Esophagus squamous epithelium (tissue), 5 donors: Measurements from ENCODE around the gene AMZ2. TPM values are rescaled to one million over a fixed set of nuclear protein-coding genes. Genes with fewer than 3 reads are reported as not detected.
"Not testable (repeated sequence)": the region's sequence is repeated elsewhere in the genome, so short reads cannot be mapped to it uniquely, and the experiment has no call there.

Experiments
- DNase-seq: peaks from one replicate; lab custom pipeline; 2025; lab: John Stamatoyannopoulos, UW
- H3K27ac ChIP-seq, 4 donors: fragments of 200-600 bp; sonication (generic); one replicate each; pipeline ENCODE4 v1.5.1; 2016 to 2019; ENCODE audit warnings: mild to moderate bottlenecking in 1 of 4
- H3K27me3 ChIP-seq, 4 donors: fragments of 200-600 bp; sonication (generic); 1 replicate in 3 of 4; 2 replicates in 1 of 4; pipeline versions ENCODE4 v1.5.1 to v1.6.0; 2017 to 2021; ENCODE audit warnings: antibody characterized with exemption in 1 of 4
- H3K36me3 ChIP-seq, 3 donors: fragments of 200-600 bp; sonication (generic); one replicate each; pipeline ENCODE4 v1.5.1; 2016 to 2019
- H3K4me1 ChIP-seq, 3 donors: fragments of 200-600 bp; sonication (generic); one replicate each; pipeline ENCODE4 v1.5.1; 2017 to 2019
- H3K4me3 ChIP-seq, 4 donors: fragments of 200-600 bp; sonication (generic); 1 replicate in 3 of 4; 2 replicates in 1 of 4; pipeline ENCODE4 v1.5.1; 2016 to 2019; ENCODE audit warnings: mild to moderate bottlenecking in 2 of 4, moderate library complexity in 1 of 4
- H3K9me3 ChIP-seq, 3 donors: fragments of 200-600 bp; sonication (generic); one replicate each; pipeline ENCODE4 v1.5.1; 2016 to 2019
- CTCF ChIP-seq, 6 experiments: fragments of 450-650 bp in 4 of 6; fragments of 200-600 bp in 2 of 6; sonication (generic) in 2 of 6; IDR thresholded peaks; one replicate each; pipeline ENCODE4 v1.5.1; 2016 to 2019; ENCODE audit warnings: antibody characterized with exemption in 6 of 6, mild to moderate bottlenecking in 4 of 6, moderate library complexity in 4 of 6
- POLR2A ChIP-seq, 4 donors: fragments of 450-650 bp; IDR thresholded peaks; one replicate each; pipeline ENCODE4 v1.6.1; 2017; ENCODE audit warnings: antibody characterized with exemption in 4 of 4, mild to moderate bottlenecking in 4 of 4, moderate library complexity in 3 of 4
- WGBS, 2 donors: methylation state at CpG; one replicate each; pipeline ENCODE4 v1.1.5; 2018; 5-methylcytosine and 5-hydroxymethylcytosine counted together
- intact Hi-C: fragments of 100-400 bp; cut with DNase I; formaldehyde crosslinking; loops from one replicate; pipeline ENCODE4 v1.15.0; 2022
- total RNA-seq, 4 donors: library from RNA; depleted of rRNA; stranded (reverse); fragments of >200 nt; gene quantifications; one replicate each; pipeline ENCODE4 v1.1.0, GENCODE V29; 2016
- donor health status: DM: yes; HTN: yes; CAD: no.

The AMZ2 gene
- total RNA-seq, 4 donors from 2014 or later = 13.7 to 47.7 (median 35.1) TPM

GRCh38 chr17:68200689-68201417 lies 47.0 kb upstream of the AMZ2 start:
- peaks cover 2 to 57% (median 12%) of the 10 kb centered on the region in 4 donors for H3K27me3 ChIP-seq
- no peaks in the 10 kb centered on the region for H3K36me3 ChIP-seq
- 0 to 2% methylated on average over 6 to 10 of the region's 31 CpGs for WGBS, 2 donors
- no peak overlapping the region for H3K27ac ChIP-seq
- no peaks in the 10 kb centered on the region for H3K9me3 ChIP-seq
- peaks cover 44 to 66% (median 54%) of the 10 kb centered on the region in 3 donors for H3K4me1 ChIP-seq
- no peak for DNase-seq
- intact Hi-C loops = no loop called here
- H3K4me3 ChIP-seq = peak overlapping the region in 3 of 4 donors; percentile 20 to 63 (median 51)
- TF ChIP-seq POLR2A (IDR thresholded peaks at IDR 0.05) (no peak), CTCF (IDR thresholded peaks at IDR 0.05) (peak; percentile 80 to 96 (median 90))

- intact Hi-C loops, H3K4me3 ChIP-seq, H3K27ac ChIP-seq, DNase-seq, H3K9me3 ChIP-seq, H3K36me3 ChIP-seq: not testable (repeated sequence)
- 48 to 63% methylated on average over 1 to 2 of the region's 3 CpGs for WGBS, 2 donors
- peaks cover 2 to 51% (median 12%) of the 10 kb centered on the region in 4 donors for H3K27me3 ChIP-seq
- peaks cover 40 to 66% (median 50%) of the 10 kb centered on the region in 3 donors for H3K4me1 ChIP-seq
Observed at GRCh38 chr17:68201418-68201771, 46.4 kb upstream of the AMZ2 start.

- intact Hi-C loops, DNase-seq, H3K27ac ChIP-seq, H3K4me3 ChIP-seq, H3K9me3 ChIP-seq, H3K36me3 ChIP-seq: not testable (repeated sequence)
- H3K27me3 ChIP-seq = peaks cover 0 to 42% (median 10%) of the 10 kb centered on the region in 4 donors
- 95 to 100% methylated on average over 2 of the region's 2 CpGs for WGBS, 2 donors
- peaks cover 31 to 66% (median 44%) of the 10 kb centered on the region in 3 donors for H3K4me1 ChIP-seq
Observed at GRCh38 chr17:68202321-68202720, 45.5 kb upstream of the AMZ2 start.

GRCh38 chr17:68204736-68205135 lies 43.1 kb upstream of the AMZ2 start:
- H3K4me3 ChIP-seq = peak overlapping the region; percentile 76 to 98 (median 89)
- TF ChIP-seq POLR2A (IDR thresholded peaks at IDR 0.05) (no peak), CTCF (IDR thresholded peaks at IDR 0.05) (no peak)
- H3K9me3 ChIP-seq = no peaks in the 10 kb centered on the region
- peaks cover 0 to 18% (median 0%) of the 10 kb centered on the region in 4 donors for H3K27me3 ChIP-seq
- intact Hi-C loops = no loop called here
- H3K4me1 ChIP-seq = peaks cover 13 to 59% (median 25%) of the 10 kb centered on the region in 3 donors
- DNase-seq = no peak
- WGBS, 2 donors = 1 to 19% methylated on average over 4 to 20 of the region's 22 CpGs
- H3K36me3 ChIP-seq = peaks cover 0 to 16% (median 0%) of the 10 kb centered on the region in 3 donors
- H3K27ac ChIP-seq = peak overlapping the region; percentile 90 to 97 (median 94)

GRCh38 chr17:68205251-68205807 lies 42.5 kb upstream of the AMZ2 start:
- DNase-seq = peak; percentile 64
- WGBS, 2 donors = 0% methylated on average over 2 to 12 of the region's 71 CpGs
- Histone ChIP-seq H3K4me1 (peaks cover 8 to 53% (median 19%) of the 10 kb centered on the region in 3 donors), H3K36me3 (peaks cover 0 to 22% (median 0%) of the 10 kb centered on the region in 3 donors), H3K9me3 (no peaks in the 10 kb centered on the region), H3K4me3 (peak overlapping the region; percentile 76 to 98 (median 89)), H3K27ac (peak overlapping the region; percentile 90 to 97 (median 94)), H3K27me3 (peaks cover 0 to 12% (median 0%) of the 10 kb centered on the region in 4 donors)
- intact Hi-C loops = no loop called here
- TF ChIP-seq CTCF (IDR thresholded peaks at IDR 0.05) (peak; percentile 86 to 98 (median 94)), POLR2A (IDR thresholded peaks at IDR 0.05) (peak in 2 of 4 donors; percentile 80 to 95)
